ENCODE data around the gene ANKS1A.

ANKS1A gene

GRCh38 chr6:35056952-35057351 is 167.9 kb downstream of the ANKS1A start:
- H3K36me3 ChIP-seq (ENCODE audit: insufficient read depth, insufficient read length, low read length), result peaks cover 27% of the 10 kb centered on the region
- H3K27me3 ChIP-seq (ENCODE audit: insufficient read depth, insufficient read length), result no peaks in the 10 kb centered on the region
- TF ChIP-seq SUZ12 (IDR thresholded peaks at IDR 0.05; ENCODE audit: extremely low read depth, insufficient read depth, insufficient read length) (no peak), ZNF274 (IDR thresholded peaks at IDR 0.05; ENCODE audit: low read depth, low read length) (no peak), YY1 (IDR thresholded peaks at IDR 0.05; ENCODE audit: insufficient read depth, insufficient read length) (no peak)
- H3K9ac ChIP-seq (ENCODE audit: insufficient read length, low read depth), result no peak overlapping the region
- no peak for DNase-seq (ENCODE audit: low read depth, low spot score)
- H3K9me3 ChIP-seq (ENCODE audit: insufficient read depth, low read length), result no peaks in the 10 kb centered on the region
- no peak overlapping the region for H3K4me3 ChIP-seq (ENCODE audit: insufficient read length, low read depth)
- peaks cover 13% of the 10 kb centered on the region for H3K4me1 ChIP-seq (ENCODE audit: insufficient read depth, insufficient read length)

GRCh38 chr6:35057449-35058357 is 168.6 kb downstream of the ANKS1A start:
- Histone ChIP-seq H3K36me3 (ENCODE audit: insufficient read depth, insufficient read length, low read length) (peaks cover 31% of the 10 kb centered on the region), H3K9ac (ENCODE audit: insufficient read length, low read depth) (peak overlapping the region; percentile 18), H3K4me3 (ENCODE audit: insufficient read length, low read depth) (no peak overlapping the region), H3K9me3 (ENCODE audit: insufficient read depth, low read length) (no peaks in the 10 kb centered on the region), H3K27me3 (ENCODE audit: insufficient read depth, insufficient read length) (no peaks in the 10 kb centered on the region), H3K4me1 (ENCODE audit: insufficient read depth, insufficient read length) (peaks cover 13% of the 10 kb centered on the region)
- no peak for DNase-seq (ENCODE audit: low read depth, low spot score)
- TF ChIP-seq SUZ12 (IDR thresholded peaks at IDR 0.05; ENCODE audit: extremely low read depth, insufficient read depth, insufficient read length), result no peak
- no peak for TF ChIP-seq YY1 (IDR thresholded peaks at IDR 0.05; ENCODE audit: insufficient read depth, insufficient read length)

GRCh38 chr6:35058358-35058675 is 169.3 kb downstream of the ANKS1A start:
- Histone ChIP-seq H3K9ac (ENCODE audit: insufficient read length, low read depth) (no peak overlapping the region), H3K27me3 (ENCODE audit: insufficient read depth, insufficient read length) (no peaks in the 10 kb centered on the region), H3K4me1 (ENCODE audit: insufficient read depth, insufficient read length) (peaks cover 10% of the 10 kb centered on the region), H3K36me3 (ENCODE audit: insufficient read depth, insufficient read length, low read length) (peaks cover 36% of the 10 kb centered on the region), H3K9me3 (ENCODE audit: insufficient read depth, low read length) (no peaks in the 10 kb centered on the region), H3K4me3 (ENCODE audit: insufficient read length, low read depth) (no peak overlapping the region)
- no peak for DNase-seq (ENCODE audit: low read depth, low spot score)
- TF ChIP-seq SUZ12 (IDR thresholded peaks at IDR 0.05; ENCODE audit: extremely low read depth, insufficient read depth, insufficient read length) (no peak), YY1 (IDR thresholded peaks at IDR 0.05; ENCODE audit: insufficient read depth, insufficient read length) (no peak), ZNF274 (IDR thresholded peaks at IDR 0.05; ENCODE audit: low read depth, low read length) (no peak)

- no peak overlapping the region for H3K9ac ChIP-seq (ENCODE audit: insufficient read length, low read depth)
- no peak overlapping the region for H3K4me3 ChIP-seq (ENCODE audit: insufficient read length, low read depth)
- no peaks in the 10 kb centered on the region for H3K27me3 ChIP-seq (ENCODE audit: insufficient read depth, insufficient read length)
- no peaks in the 10 kb centered on the region for H3K9me3 ChIP-seq (ENCODE audit: insufficient read depth, low read length)
- peaks cover 33% of the 10 kb centered on the region for H3K36me3 ChIP-seq (ENCODE audit: insufficient read depth, insufficient read length, low read length)
- H3K4me1 ChIP-seq (ENCODE audit: insufficient read depth, insufficient read length), result peaks cover 8% of the 10 kb centered on the region
- TF ChIP-seq SUZ12 (IDR thresholded peaks at IDR 0.05; ENCODE audit: extremely low read depth, insufficient read depth, insufficient read length), result no peak
- no peak for TF ChIP-seq YY1 (IDR thresholded peaks at IDR 0.05; ENCODE audit: insufficient read depth, insufficient read length)
- no peak for TF ChIP-seq ZNF274 (IDR thresholded peaks at IDR 0.05; ENCODE audit: low read depth, low read length)
- DNase-seq (ENCODE audit: low read depth, low spot score), result no peak
These were observed 169.9 kb downstream of the ANKS1A start for GRCh38 chr6:35058865-35059522.

- TF ChIP-seq ZNF274 (IDR thresholded peaks at IDR 0.05; ENCODE audit: low read depth, low read length), result no peak
- TF ChIP-seq YY1 (IDR thresholded peaks at IDR 0.05; ENCODE audit: insufficient read depth, insufficient read length), result no peak
- no peak for TF ChIP-seq SUZ12 (IDR thresholded peaks at IDR 0.05; ENCODE audit: extremely low read depth, insufficient read depth, insufficient read length)
- H3K9me3 ChIP-seq (ENCODE audit: insufficient read depth, low read length), result no peaks in the 10 kb centered on the region
- peaks cover 33% of the 10 kb centered on the region for H3K36me3 ChIP-seq (ENCODE audit: insufficient read depth, insufficient read length, low read length)
- H3K4me3 ChIP-seq (ENCODE audit: insufficient read length, low read depth), result no peak overlapping the region
- DNase-seq (ENCODE audit: low read depth, low spot score), result no peak
- peaks cover 8% of the 10 kb centered on the region for H3K4me1 ChIP-seq (ENCODE audit: insufficient read depth, insufficient read length)
- no peak overlapping the region for H3K9ac ChIP-seq (ENCODE audit: insufficient read length, low read depth)
- H3K27me3 ChIP-seq (ENCODE audit: insufficient read depth, insufficient read length), result no peaks in the 10 kb centered on the region
These were observed 170.7 kb downstream of the ANKS1A start for GRCh38 chr6:35059596-35060345.

- TF ChIP-seq SUZ12 (IDR thresholded peaks at IDR 0.05; ENCODE audit: extremely low read depth, insufficient read depth, insufficient read length) (no peak), YY1 (IDR thresholded peaks at IDR 0.05; ENCODE audit: insufficient read depth, insufficient read length) (no peak)
These were observed 172.1 kb downstream of the ANKS1A start for GRCh38 chr6:35061102-35061615.

More at GRCh38 chr6:35061102-35061615, 172.1 kb downstream of the ANKS1A start:
- Histone ChIP-seq H3K9ac (ENCODE audit: insufficient read length, low read depth) (no peak overlapping the region), H3K4me1 (ENCODE audit: insufficient read depth, insufficient read length) (peaks cover 8% of the 10 kb centered on the region), H3K4me3 (ENCODE audit: insufficient read length, low read depth) (no peak overlapping the region), H3K36me3 (ENCODE audit: insufficient read depth, insufficient read length, low read length) (peaks cover 44% of the 10 kb centered on the region), H3K27me3 (ENCODE audit: insufficient read depth, insufficient read length) (no peaks in the 10 kb centered on the region), H3K9me3 (ENCODE audit: insufficient read depth, low read length) (no peaks in the 10 kb centered on the region)
- no peak for DNase-seq (ENCODE audit: low read depth, low spot score)
